IMR-90 (cell line): ENCODE data around the gene ADAMTS18. TPM values are rescaled to one million over a fixed set of nuclear protein-coding genes. Genes with fewer than 3 reads are reported as not detected.
"Not testable (repeated sequence)": the region's sequence is repeated elsewhere in the genome, so short reads cannot be mapped to it uniquely, and the experiment has no call there.

ENCODE experiments used
- ATAC-seq: fragments of 200-7000 bp; cut with Tn5 transposase; 2 replicates; pipeline ENCODE4 v1.9.1; 2020; ENCODE audit warnings: low read depth, mild to moderate bottlenecking, moderate library complexity
- BruUV-seq: library from RNA; stranded (reverse); fragments of 400-500 nt; replicated peaks from 2 replicates; lab custom pipeline; 2021; lab: Mats Ljungman, UMichigan
- CTCF ChIA-PET: fragments of 300-600 bp; formaldehyde crosslinking; extraction: SDS; loops from one replicate; lab custom pipeline; 2021; ENCODE audit warnings: antibody characterized with exemption; lab: Yijun Ruan, JAX
- POLR2A ChIA-PET: fragments of 300-600 bp; sonication (Branson Sonifier 250); formaldehyde crosslinking; loops from one replicate; lab custom pipeline; 2022; ENCODE audit warnings: antibody characterized with exemption; ENCODE audit not compliant: unreplicated experiment; lab: Charles Lee
- DNase-seq: peaks from one replicate; pipeline ENCODE4 v3.0.0; 2013
- H2AFZ ChIP-seq: replicated peaks from 2 replicates; pipeline ENCODE3; 2013; ENCODE audit warnings: low read length, mild to moderate bottlenecking; ENCODE audit not compliant: poor library complexity
- H2AK5ac ChIP-seq: 2 replicates; pipeline ENCODE4 v1.6.1; 2013; ENCODE audit warnings: low read depth, low read length, inconsistent platforms
- H2AK9ac ChIP-seq: replicated peaks from 2 replicates; pipeline ENCODE3; 2013; ENCODE audit warnings: mild to moderate bottlenecking, low read depth, low read length, moderate library complexity; ENCODE audit not compliant: poor library complexity
- H2BK120ac ChIP-seq: 2 replicates; pipeline ENCODE4 v1.6.1; 2013; ENCODE audit warnings: low read depth, low read length, inconsistent platforms
- H2BK15ac ChIP-seq: 3 replicates; pipeline ENCODE4 v1.6.1; 2013; ENCODE audit warnings: low read depth, low read length, inconsistent platforms
- H2BK20ac ChIP-seq: 2 replicates; pipeline ENCODE4 v1.6.1; 2013; ENCODE audit warnings: low read depth, mild to moderate bottlenecking, inconsistent platforms, low read length, moderate library complexity
- H2BK5ac ChIP-seq: 2 replicates; pipeline ENCODE4 v1.6.1; 2013; ENCODE audit warnings: mild to moderate bottlenecking, low read depth, low read length, inconsistent platforms; ENCODE audit not compliant: poor library complexity, severe bottlenecking
- H3K14ac ChIP-seq: replicated peaks from 2 replicates; pipeline ENCODE4 v1.6.1; 2013; ENCODE audit warnings: low read depth, low read length, inconsistent platforms
- H3K18ac ChIP-seq: 2 replicates; pipeline ENCODE4 v1.6.1; 2013; ENCODE audit warnings: low read depth, low read length, control low read depth
- H3K23ac ChIP-seq: 2 replicates; pipeline ENCODE4 v1.6.1; 2013; ENCODE audit warnings: low read depth, low read length, inconsistent platforms
- H3K27ac ChIP-seq: 2 replicates; pipeline ENCODE4 v1.5.1; 2013; ENCODE audit warnings: mild to moderate bottlenecking, control low read depth, low read length; ENCODE audit not compliant: insufficient read depth
- H3K27me3 ChIP-seq: 2 replicates; pipeline ENCODE4 v1.6.1; 2013; ENCODE audit warnings: low read length; ENCODE audit not compliant: control insufficient read depth, insufficient read depth
- H3K36me3 ChIP-seq: 2 replicates; pipeline ENCODE4 v1.6.1; 2013; ENCODE audit warnings: low read length, mixed read lengths; ENCODE audit not compliant: control insufficient read depth, insufficient read depth
- H3K4ac ChIP-seq: 2 replicates; pipeline ENCODE4 v1.6.1; 2013; ENCODE audit warnings: low read depth, low read length, inconsistent platforms
- H3K4me1 ChIP-seq: 2 replicates; pipeline ENCODE4 v1.6.1; 2013; ENCODE audit warnings: low read length, mixed read lengths; ENCODE audit not compliant: control insufficient read depth, insufficient read depth
- H3K4me2 ChIP-seq: 2 replicates; pipeline ENCODE4 v1.6.1; 2013; ENCODE audit warnings: low read depth, mild to moderate bottlenecking, control low read depth, low read length, moderate library complexity
- H3K4me3 ChIP-seq: 2 replicates; pipeline ENCODE4 v1.5.1; 2013; ENCODE audit warnings: low read depth, mild to moderate bottlenecking, control low read depth, low read length, moderate library complexity; ENCODE audit not compliant: insufficient read depth
- H3K56ac ChIP-seq: 2 replicates; pipeline ENCODE4 v1.6.1; 2013; ENCODE audit warnings: low read length, inconsistent platforms; ENCODE audit not compliant: insufficient read depth; ENCODE audit errors: extremely low read depth
- H3K79me1 ChIP-seq, 2 experiments: 2 replicates each; pipeline ENCODE4 v1.6.1; 2013; ENCODE audit warnings: low read length in 2 of 2, inconsistent platforms in 1 of 2, low read depth in 1 of 2
- H3K9ac ChIP-seq: 2 replicates; pipeline ENCODE4 v1.6.1; 2013; ENCODE audit warnings: low read depth, low read length, control low read depth
- H3K9me1 ChIP-seq: 2 replicates; pipeline ENCODE4 v1.6.1; 2013; ENCODE audit warnings: low read length, inconsistent platforms; ENCODE audit not compliant: insufficient read depth
- H3K9me3 ChIP-seq: 2 replicates; pipeline ENCODE4 v1.6.1; 2013; ENCODE audit warnings: low read length; ENCODE audit not compliant: control insufficient read depth, insufficient read depth
- H4K20me1 ChIP-seq: 2 replicates; pipeline ENCODE4 v1.6.1; 2013; ENCODE audit warnings: low read length, inconsistent platforms; ENCODE audit not compliant: insufficient read depth
- H4K5ac ChIP-seq: 2 replicates; pipeline ENCODE4 v1.6.1; 2013; ENCODE audit warnings: mild to moderate bottlenecking, low read depth, low read length, control low read depth
- H4K8ac ChIP-seq, 2 experiments: 2 replicates each; pipeline ENCODE4 v1.6.1; 2013; ENCODE audit warnings: low read depth in 2 of 2, low read length in 2 of 2, control low read depth in 1 of 2, inconsistent platforms in 1 of 2
- H4K91ac ChIP-seq: 2 replicates; pipeline ENCODE4 v1.6.1; 2013; ENCODE audit warnings: low read depth, low read length, inconsistent platforms; ENCODE audit not compliant: insufficient read depth
- WGBS, 2 experiments: methylation state at CpG; one replicate each; pipeline versions ENCODE4 v1.1.5 to v1.1.7; 2013; ENCODE audit warnings: missing lambda C conversion rate in 2 of 2; ENCODE audit not compliant: insufficient read length in 1 of 2; ENCODE audit errors: extremely low coverage in 2 of 2; 5-methylcytosine and 5-hydroxymethylcytosine counted together
- dilution Hi-C: fragments of 300-500 bp; cut with HindIII; formaldehyde crosslinking; loops from one replicate; pipeline ENCODE4 v1.14.3; 2018; ENCODE audit warnings: low sequenced_read_pairs; ENCODE audit not compliant: unreplicated experiment
- in situ Hi-C: fragments of 300-500 bp; cut with MboI; formaldehyde crosslinking; loops from 3 replicates; pipeline ENCODE4 v1.14.3; 2019; ENCODE audit warnings: low sequenced_read_pairs, inconsistent platforms, mixed read lengths
- intact Hi-C: fragments of 100-400 bp; cut with micrococcal nuclease; formaldehyde crosslinking; loops from 2 replicates; pipeline ENCODE4 v1.10.0; 2022
- polyA plus RNA-seq, 3 experiments: library from polyadenylated mRNA; depleted of rRNA; stranded (reverse); fragments of >200 nt; gene quantifications; 2 replicates each; pipeline ENCODE4 v1.2.3, GENCODE V29; 2012; ENCODE audit warnings: low replicate concordance in 1 of 3
- total RNA-seq: library from RNA; depleted of rRNA; stranded (reverse); fragments of >200 nt; gene quantifications from 2 replicates; pipeline ENCODE4 v1.2.3, GENCODE V29; 2012

The ADAMTS18 gene
- total and polyA plus RNA-seq, 2 of the 4 experiments (the other 2 are of a cell fraction) = not detected

- H3K23ac ChIP-seq, H2AFZ ChIP-seq, intact Hi-C loops, H2AK9ac ChIP-seq, H4K20me1 ChIP-seq, H3K4me3 ChIP-seq, H3K18ac ChIP-seq, H4K91ac ChIP-seq, H3K9me3 ChIP-seq, H4K8ac ChIP-seq, H3K4me2 ChIP-seq, H3K36me3 ChIP-seq, H3K56ac ChIP-seq, H2BK15ac ChIP-seq, H2AK5ac ChIP-seq, DNase-seq, ATAC-seq, H2BK5ac ChIP-seq, H3K27ac ChIP-seq, H3K79me1 ChIP-seq, H3K27me3 ChIP-seq, H2BK120ac ChIP-seq, H4K5ac ChIP-seq, CTCF ChIA-PET, H3K9ac ChIP-seq, H3K9me1 ChIP-seq, H3K14ac ChIP-seq, POLR2A ChIA-PET, H2BK20ac ChIP-seq, H3K4me1 ChIP-seq, H3K4ac ChIP-seq, BruUV-seq: not testable (repeated sequence)
- dilution Hi-C loops (loop anchor here (25.0 kb wide), 1 partner anchor 345 kb away; no protein-coding TSS in a partner anchor), in situ Hi-C loops (loop anchor here (25.0 kb wide), 1 partner anchor 770 kb away; the partner anchor contains the start of gene CLEC3A)
- WGBS, 2 experiments = no CpG with 5 or more reads among the region's 5 CpGs
Observed at GRCh38 chr16:77242471-77242870, 192.4 kb downstream of the ADAMTS18 start.
